ENCODE results near the gene ROR1.

ROR1 gene

GRCh38 chr1:64161357-64161941 lies 387.6 kb downstream of the ROR1 start:
- no peak for DNase-seq

GRCh38 chr1:64162151-64162550 lies 388.3 kb downstream of the ROR1 start:
- no peak for DNase-seq

- no peak for DNase-seq
Measured at GRCh38 chr1:64162804-64163203, 389.0 kb downstream of the ROR1 start.

- no peak for DNase-seq
Measured at GRCh38 chr1:64163431-64163830, 389.6 kb downstream of the ROR1 start.

- no peak for DNase-seq
Measured at GRCh38 chr1:64163970-64164369, 390.2 kb downstream of the ROR1 start.

- no peak for DNase-seq
Measured at GRCh38 chr1:64166629-64167028, 392.8 kb downstream of the ROR1 start.

GRCh38 chr1:64167176-64167575 lies 393.4 kb downstream of the ROR1 start:
- no peak for DNase-seq

- no peak for DNase-seq
Measured at GRCh38 chr1:64171246-64171645, 397.4 kb downstream of the ROR1 start.

GRCh38 chr1:64171797-64172281 lies 398.0 kb downstream of the ROR1 start:
- DNase-seq = peak; percentile 35

- no peak for DNase-seq
Measured at GRCh38 chr1:64172458-64172983, 398.7 kb downstream of the ROR1 start.

- DNase-seq = no peak
Measured at GRCh38 chr1:64173336-64173940, 399.6 kb downstream of the ROR1 start.

GRCh38 chr1:64175639-64176038 lies 401.8 kb downstream of the ROR1 start:
- no peak for DNase-seq

GRCh38 chr1:64176659-64177058 lies 402.8 kb downstream of the ROR1 start:
- no peak for DNase-seq

GRCh38 chr1:64179588-64179987 lies 405.8 kb downstream of the ROR1 start:
- DNase-seq = no peak

- no peak for DNase-seq
Measured at GRCh38 chr1:64182207-64182606, 408.4 kb downstream of the ROR1 start.

- DNase-seq = no peak
Measured at GRCh38 chr1:64183395-64184002, 409.7 kb downstream of the ROR1 start.

GRCh38 chr1:64184003-64184440 lies 410.2 kb downstream of the ROR1 start:
- DNase-seq = no peak

- no peak for DNase-seq
Measured at GRCh38 chr1:64186138-64186897, 412.5 kb downstream of the ROR1 start.

GRCh38 chr1:64186898-64187280 lies 413.1 kb downstream of the ROR1 start:
- DNase-seq = no peak

GRCh38 chr1:64187646-64188045 lies 413.8 kb downstream of the ROR1 start:
- no peak for DNase-seq

GRCh38 chr1:64192290-64192689 lies 418.5 kb downstream of the ROR1 start:
- DNase-seq = no peak

- no peak for DNase-seq
Measured at GRCh38 chr1:64194168-64195080, 420.6 kb downstream of the ROR1 start.

- no peak for DNase-seq
Measured at GRCh38 chr1:64195081-64195395, 421.2 kb downstream of the ROR1 start.

Data from activated CD4-positive, alpha-beta T cell treated with anti-CD3 and anti-CD28 coated beads, Interleukin-10, Interleukin-2, amounts not matched to agents 100 ng/mL and 50 ng/mL, durations not matched to agents 16 hours and 8 hours (primary cell).